Erythroblast (primary cell): ENCODE data around the gene CFAP210.
"Not testable (repeated sequence)": the region's sequence is repeated elsewhere in the genome, so short reads cannot be mapped to it uniquely, and the experiment has no call there.

Experiments used
- DNase-seq, 2 experiments: peaks; one replicate each; lab custom pipeline; 2025; lab: John Stamatoyannopoulos, UW
- GATA1 ChIP-seq: IDR thresholded peaks from 2 replicates; pipeline ENCODE4 v1.6.1; 2011; ENCODE audit warnings: low read depth, mild to moderate bottlenecking, control low read depth, low read length, moderate library complexity
- POLR2A ChIP-seq: IDR thresholded peaks from 2 replicates; pipeline ENCODE4 v1.6.1; 2011; ENCODE audit warnings: mild to moderate bottlenecking, low read length

Gene CFAP210

DNA sequence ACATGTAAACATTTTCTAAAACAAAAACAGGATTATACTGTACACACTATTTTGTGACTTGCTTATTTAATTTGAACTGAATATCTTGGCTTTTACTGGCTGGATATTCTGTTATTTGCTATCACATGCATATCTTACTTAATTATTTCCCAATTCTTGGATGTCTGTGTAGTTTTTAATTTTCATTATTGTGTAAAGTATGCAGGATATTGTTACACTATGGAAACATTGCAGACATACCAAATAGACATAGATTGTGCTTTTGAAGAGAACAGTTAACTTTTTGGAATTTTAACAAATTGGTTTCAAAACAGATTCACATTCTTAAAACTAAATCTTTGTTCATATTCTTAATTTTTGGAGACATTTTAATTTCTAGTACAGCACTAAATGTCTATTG, 2.2 kb upstream of the CFAP210 start:
- no peak for DNase-seq
- TF ChIP-seq GATA1 = no peak
- no peak for TF ChIP-seq POLR2A

DNA sequence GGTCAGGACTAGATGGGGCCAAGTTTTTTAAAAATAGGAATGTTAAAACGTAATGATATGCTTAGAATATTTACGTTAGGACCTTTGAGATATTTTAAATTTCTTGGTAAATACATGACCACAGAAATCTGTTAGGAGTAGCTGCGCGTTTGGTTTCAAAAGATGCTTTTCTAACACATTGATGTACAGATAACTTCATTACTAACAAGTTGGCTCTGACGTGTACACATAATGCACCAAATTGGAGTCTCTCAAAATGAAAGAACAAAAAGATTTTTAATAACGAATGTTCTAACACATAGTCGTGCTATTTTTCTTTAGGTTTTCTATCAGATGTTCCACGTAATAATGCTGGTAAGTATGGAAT, 672 bp upstream of the CFAP210 start:
- DNase-seq = peak in 1 of 2 experiments; percentile 43
- TF ChIP-seq POLR2A (no peak), GATA1 (no peak)

GRCh38 chr2:169693360-169693759, 845 bp downstream of the CFAP210 start:
- DNase-seq = peak; percentile 47 to 60
- TF ChIP-seq GATA1 (no peak), POLR2A (no peak)

- DNase-seq = no peak
- TF ChIP-seq POLR2A (no peak), GATA1 (no peak)
Measured at GRCh38 chr2:169692718-169693117, 1.5 kb downstream of the CFAP210 start.

- DNase-seq = no peak
Measured at GRCh38 chr2:169690958-169691357, 3.2 kb downstream of the CFAP210 start.

DNA sequence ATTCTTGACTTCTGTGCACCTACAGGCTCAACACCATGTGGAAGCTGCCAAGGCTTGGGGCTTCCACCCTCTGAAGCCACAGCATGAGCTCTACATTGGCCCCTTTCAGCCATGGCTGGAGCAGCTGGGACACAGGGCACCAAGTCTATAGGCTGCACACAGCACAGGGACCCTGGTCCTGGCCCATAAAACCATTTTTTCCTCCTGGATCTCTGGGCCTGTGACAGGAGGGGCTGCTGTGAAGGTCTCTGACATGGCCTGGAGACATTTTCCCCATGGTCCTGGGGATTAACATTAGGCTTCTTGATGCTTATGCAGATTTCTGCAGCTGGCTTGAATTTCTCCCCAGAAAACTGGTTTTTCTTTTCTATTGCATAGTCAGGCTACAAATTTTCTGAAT, 6.3 kb downstream of the CFAP210 start:
- not testable (repeated sequence) for DNase-seq

More at GRCh38 chr2:169690958-169691357, 3.2 kb downstream of the CFAP210 start:
- no peak for TF ChIP-seq POLR2A
- no peak for TF ChIP-seq GATA1

DNA sequence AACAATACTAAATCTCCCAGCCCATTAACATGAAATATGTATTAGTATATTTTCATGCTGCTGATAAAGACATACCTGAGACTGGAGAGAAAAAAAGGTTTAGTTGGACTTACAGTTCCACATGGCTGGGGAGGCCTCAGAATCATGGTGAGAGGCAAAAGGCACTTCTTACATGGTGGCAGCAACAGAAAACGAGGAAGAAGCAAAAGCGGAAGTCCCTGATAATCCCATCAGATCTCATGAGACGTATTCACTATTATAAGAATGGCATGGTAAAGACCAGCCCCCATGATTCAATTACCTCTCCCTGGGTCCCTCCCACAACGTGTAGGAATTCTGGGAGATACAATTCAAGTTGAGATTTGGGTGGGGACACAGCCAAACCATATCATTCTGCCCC, 7.4 kb downstream of the CFAP210 start:
- not testable (repeated sequence) for DNase-seq

GRCh38 chr2:169684712-169685111, 9.5 kb downstream of the CFAP210 start:
- not testable (repeated sequence) for DNase-seq

- no peak for TF ChIP-seq GATA1
- no peak for TF ChIP-seq POLR2A
- DNase-seq = no peak
Measured at GRCh38 chr2:169684135-169684565, 10.1 kb downstream of the CFAP210 start.

- no peak for TF ChIP-seq POLR2A
- DNase-seq = no peak
Measured at GRCh38 chr2:169683425-169684134, 10.6 kb downstream of the CFAP210 start.

- TF ChIP-seq POLR2A = no peak
- no peak for TF ChIP-seq GATA1
- no peak for DNase-seq
Measured at GRCh38 chr2:169683054-169683424, 11.2 kb downstream of the CFAP210 start.

DNA sequence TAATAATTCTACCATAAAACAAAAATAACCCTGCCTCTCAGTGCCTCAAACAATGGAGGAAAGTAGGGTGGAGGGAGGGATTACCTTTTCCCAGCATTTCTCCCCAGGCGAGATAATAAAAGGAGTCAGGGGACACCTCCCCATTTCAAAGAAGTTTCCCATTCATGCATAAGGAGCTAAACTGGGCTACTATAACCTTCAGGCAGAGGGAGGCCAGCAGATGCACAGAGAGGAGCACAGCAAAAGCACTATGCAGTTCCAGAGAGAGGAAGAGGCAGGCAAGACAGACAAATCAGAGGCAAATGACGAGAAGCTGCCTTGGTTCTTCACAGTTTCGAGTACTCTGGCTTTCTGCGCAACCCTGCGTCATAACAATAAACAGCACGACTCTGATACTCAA, 17.4 kb downstream of the CFAP210 start:
- no peak for DNase-seq
- TF ChIP-seq GATA1 (no peak), POLR2A (no peak)

DNA sequence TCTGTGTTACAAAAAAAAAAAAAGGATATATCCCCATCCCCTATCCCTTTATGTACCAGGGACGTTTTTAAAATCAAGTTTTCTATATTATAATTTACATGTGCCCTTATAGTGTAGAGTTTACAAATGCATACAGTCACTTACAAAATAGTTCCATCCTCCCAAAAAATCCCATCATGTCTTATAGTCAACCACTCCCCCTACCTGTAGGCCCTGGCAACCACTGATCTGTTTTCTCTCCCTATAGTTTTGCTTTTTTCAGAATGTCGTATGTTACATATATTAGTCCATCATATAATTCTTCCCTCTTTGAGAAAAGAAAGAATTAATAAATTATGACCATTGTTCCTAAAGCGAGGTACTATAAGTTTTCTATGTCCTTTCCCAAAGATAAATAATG, 17.8 kb downstream of the CFAP210 start:
- DNase-seq = no peak
- no peak for TF ChIP-seq GATA1
- no peak for TF ChIP-seq POLR2A

DNA sequence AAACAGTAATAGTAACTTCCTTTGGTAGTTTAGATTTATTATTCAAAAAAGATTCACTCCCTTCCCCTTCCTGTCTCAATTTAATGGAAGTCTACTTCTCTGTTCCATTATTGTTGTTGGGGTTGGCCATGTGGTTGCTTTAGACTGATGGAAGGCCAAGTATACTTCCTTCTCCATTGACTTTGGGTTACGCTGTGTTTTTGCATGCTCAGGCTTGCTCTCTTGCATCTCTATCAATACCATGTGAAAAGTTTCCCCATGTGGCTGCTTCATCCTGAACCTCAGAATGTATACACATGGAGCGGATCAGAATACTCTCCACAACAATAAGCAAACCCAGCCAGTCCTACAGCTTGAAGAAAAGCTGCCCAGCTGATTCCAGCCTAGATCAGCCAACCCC, 20.3 kb downstream of the CFAP210 start:
- TF ChIP-seq GATA1 (no peak), POLR2A (no peak)
- no peak for DNase-seq

DNA sequence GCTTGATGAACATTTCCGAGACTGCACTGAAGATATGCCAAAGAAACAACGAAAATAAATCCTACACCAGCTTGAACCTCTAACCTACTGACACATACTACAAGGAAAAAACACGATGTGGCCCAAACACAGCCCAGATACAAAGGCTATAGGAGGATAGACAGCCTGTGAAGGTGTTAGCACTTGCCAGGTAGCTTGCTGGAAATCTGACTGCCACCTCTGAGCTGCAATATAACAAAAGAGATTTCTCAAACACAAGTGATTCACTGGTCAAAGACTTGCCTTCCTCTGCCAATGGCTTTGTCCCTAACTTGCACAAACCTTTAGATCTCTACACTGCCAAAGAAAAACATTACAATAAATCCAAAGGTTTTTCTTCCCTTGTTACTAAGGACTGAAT, 21.1 kb downstream of the CFAP210 start:
- TF ChIP-seq GATA1 (no peak), POLR2A (no peak)
- no peak for DNase-seq

- no peak for DNase-seq
Measured at GRCh38 chr2:169672406-169672805, 21.8 kb downstream of the CFAP210 start.

More at GRCh38 chr2:169672406-169672805, 21.8 kb downstream of the CFAP210 start:
- TF ChIP-seq POLR2A (no peak), GATA1 (no peak)
